SKM-1 treated with dmso at 0.1 percent for 144 hours (cell line): ENCODE results near the gene SMIM33.
"Not testable (repeated sequence)": the region's sequence is repeated elsewhere in the genome, so short reads cannot be mapped to it uniquely, and the experiment has no call there.

Source experiments
- DNase-seq: peaks from one replicate; lab custom pipeline; 2025; ENCODE audit not compliant: unreplicated experiment; lab: John Stamatoyannopoulos, UW

SMIM33 gene

DNA sequence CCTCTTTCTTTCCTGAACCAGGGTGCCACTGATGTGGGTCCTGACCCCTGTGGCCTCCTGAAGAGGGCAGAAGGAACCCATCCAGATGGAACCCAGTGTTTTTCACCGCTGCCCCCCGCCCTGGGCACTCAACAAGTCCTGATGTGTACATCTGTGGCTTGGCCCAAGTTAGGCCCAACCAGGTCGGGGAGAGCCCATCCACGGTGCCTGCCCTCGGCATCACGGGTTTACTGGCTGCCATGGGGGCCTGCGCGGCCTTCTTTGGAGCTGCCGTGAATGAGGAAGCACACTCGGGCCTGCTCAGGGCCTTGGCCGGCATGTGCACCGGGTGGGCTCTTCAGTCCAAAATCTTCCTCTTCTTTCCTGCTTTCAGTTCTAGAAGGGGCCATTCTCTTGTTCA lies 14.0 kb upstream of the SMIM33 start:
- no peak for DNase-seq

DNA sequence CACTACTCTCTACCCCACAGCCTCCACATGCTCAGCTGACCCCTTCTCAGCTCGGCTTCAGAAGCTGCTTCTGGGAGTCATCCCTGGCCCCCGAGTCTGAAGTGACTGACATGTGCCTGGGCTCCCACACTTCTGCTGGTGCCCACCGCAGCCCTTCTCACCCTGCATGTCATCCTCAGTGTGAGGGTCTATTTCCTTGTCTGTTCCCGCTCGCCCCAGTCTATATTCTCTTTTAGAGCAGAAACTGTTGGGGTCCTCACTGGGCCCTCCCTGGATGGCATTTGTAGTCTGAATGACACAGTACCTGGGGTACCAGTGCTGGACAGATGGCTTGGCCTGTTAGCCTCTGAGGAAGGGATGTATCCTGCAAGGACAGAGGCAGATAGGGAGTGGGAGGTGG lies 13.6 kb upstream of the SMIM33 start:
- DNase-seq, result no peak

DNA sequence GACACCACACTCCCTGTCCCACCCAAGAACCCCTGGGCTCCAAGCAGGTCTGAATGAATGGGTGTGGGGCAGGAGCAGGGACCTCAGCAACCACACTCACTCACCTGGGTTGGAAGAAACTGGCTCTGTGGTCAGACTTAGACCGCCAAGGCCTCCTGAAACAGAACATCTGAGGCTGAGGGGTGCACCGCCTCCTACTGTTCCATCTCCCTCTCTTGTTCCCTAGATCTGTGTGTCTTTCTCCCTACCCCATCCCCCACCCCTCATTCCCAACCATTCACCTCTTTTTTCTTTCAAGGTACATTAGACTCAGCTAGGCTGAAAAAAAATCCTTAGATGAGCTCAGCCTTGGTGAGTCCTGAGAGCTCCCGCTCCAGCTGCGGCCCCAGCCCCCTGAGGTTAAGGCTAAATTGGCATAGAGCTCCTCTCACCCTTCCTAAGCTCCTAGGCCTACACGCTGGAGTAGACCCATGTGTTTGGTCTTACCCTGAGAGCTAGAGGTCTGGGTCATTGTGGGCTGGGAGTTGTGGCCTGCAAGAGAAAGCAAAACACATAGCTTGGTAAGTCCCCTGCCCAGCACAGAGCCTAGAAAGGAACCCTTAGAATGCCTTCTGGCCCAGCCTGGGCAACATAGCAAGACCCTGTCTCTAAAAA lies 13.0 kb upstream of the SMIM33 start:
- no peak for DNase-seq

DNA sequence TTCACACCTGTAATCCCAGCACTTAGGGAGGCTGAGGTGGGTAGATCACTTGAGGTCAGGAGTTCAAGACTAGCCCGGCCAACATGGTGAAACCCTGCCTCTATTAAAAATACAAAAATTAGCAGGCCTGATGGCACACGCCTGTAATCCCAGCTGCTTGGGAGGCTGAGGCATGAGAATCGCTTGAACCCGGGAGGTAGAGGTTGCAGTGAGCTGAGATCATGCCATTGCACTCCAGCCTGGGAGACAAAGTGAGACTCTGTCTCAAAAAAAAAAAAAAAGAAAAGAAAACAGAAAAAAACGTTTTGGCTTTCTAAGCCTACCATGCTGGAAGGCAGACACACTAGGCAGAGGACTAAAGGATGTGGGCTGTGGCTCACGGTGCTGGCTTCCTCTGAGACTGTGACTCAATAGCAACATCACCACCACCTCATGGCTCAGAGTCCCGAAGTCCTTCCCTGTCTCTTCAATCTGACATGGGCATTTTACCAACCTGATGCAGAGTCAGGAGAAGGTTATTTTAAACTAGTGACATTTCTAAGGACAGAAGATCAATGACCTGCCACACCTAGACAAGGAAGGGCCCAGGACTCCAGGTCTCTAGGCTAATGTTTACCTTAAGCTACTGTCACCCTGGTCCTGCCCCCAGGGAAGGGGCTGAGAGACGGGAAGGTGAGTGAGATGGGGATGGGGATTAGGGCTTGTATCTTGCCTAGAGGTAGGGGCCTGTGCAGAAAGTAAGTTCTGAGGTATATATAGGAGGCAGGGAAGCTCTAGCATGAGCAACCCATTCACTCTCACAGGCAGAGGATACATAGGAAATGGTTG lies 12.0 kb upstream of the SMIM33 start:
- peak; percentile 34 for DNase-seq

DNA sequence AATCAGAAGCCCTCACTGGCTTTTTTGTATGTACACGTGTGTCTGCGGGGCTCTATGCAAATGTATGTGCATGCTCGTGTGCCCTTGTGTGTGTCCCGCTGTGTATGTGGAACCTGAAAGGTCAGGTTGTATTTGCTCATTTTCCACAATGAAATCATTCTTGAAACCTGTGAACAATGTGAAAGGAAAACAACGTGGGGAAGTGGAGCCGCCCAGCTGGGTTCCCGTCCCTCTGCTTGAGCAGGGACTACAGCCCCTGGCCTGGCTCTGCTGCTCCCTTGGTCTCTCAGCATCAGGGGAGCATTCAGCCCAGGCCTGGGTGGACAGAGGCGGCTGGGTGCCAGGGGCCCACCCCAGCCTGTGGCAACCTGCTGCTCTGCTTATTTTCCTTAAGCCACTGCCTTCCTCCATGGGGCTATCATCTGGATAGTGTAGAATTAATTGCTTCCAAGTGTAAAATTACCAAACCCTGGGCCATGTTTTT lies 11.3 kb upstream of the SMIM33 start:
- DNase-seq, result no peak

DNA sequence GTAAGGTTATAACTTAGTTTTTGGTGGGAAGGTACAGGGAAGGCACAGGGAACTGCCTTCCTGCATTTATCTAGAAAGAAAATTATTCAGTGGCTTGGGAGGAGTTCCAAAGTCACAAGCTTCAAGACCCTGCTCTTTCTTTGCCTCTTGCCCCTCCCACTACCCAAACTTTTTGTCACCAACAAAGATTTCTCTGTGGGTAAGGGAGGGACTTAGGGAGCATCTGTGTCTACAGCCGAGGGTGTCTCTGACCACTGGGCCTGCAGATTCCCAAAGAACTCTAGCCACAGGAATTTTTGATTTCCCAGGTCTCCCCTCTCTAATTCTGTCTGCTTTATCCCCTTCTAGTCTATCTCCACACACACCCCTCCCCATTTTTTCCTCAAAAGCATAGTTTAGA lies 10.3 kb upstream of the SMIM33 start:
- no peak for DNase-seq

DNA sequence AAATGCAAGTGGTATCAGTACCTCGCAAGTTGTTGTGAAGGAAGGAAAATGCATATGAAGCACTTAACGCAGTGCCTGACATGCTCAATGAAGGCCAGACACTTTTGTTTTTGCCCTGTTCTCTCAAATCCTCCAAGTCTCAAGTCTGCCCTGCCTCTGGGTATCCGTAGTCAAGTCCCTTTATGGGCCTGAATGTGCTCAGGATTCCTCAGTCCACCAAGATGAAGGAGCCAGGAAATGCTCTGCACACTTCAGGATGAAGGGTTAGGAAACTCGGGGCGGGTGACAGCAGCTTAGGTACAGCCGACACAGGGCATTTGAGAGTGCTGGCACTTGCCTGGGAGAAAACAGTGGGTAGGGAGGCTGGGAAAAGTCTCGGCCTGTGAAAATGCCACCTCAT lies 9.6 kb upstream of the SMIM33 start:
- no peak for DNase-seq

DNA sequence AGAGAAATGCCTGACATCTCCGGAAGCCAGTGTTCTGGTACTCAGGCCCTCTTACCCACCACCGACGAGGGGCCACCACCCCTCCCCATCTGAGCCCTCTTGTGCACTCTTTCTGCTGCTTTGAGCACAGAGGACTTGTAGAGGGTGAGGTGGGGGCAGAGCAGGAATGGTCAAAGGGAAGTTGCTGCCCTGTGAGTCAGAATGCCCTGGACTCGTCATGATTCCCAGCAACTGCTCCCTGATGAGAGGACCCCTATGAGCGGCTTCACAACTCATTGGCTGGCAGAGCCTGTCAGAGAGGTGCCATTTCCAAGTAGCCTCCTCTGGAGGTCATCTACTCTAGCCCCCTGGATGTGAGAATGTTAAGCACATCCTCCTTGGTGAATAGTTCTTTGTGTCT lies 9.1 kb upstream of the SMIM33 start:
- no peak for DNase-seq

DNA sequence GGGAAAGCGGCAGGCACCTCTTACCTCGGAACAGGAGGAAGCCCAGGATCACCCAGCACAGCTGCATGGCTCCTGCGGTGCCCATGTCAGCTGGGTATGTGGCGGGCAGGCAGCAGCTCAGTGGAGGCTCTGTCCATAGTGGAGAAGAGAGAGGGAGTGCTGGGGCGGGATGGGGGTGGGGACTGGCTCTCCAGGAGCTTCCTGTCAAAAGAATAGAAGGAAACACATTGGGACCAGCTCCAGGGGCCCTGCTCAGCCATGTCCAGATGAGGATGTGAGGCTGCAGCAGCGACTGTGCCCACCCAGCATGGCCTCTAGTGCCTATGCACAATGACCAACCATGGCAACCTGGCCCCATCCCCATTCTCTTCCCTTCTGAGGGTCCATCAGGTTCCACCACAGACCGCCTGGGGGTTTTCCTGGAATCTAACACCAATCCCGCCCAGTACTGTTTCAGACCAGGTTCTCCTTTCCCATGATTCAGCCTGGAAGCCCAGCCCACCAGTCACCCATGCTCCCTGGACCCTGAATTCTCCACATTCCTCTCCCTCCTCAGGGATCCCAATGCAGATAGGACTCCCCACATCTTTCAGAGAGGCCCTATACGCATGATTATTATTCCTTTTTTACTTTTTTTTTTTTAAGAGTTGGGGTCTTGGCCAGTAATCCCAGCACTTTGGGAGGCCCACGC lies 8.1 kb upstream of the SMIM33 start, which contains the start of gene ECSCR:
Gene ECSCR, minus strand, starts transcription at position 158 of the 691 bp plus-strand sequence. Its CDS starts 73 bp downstream, at position 85.
- no peak for DNase-seq

DNA sequence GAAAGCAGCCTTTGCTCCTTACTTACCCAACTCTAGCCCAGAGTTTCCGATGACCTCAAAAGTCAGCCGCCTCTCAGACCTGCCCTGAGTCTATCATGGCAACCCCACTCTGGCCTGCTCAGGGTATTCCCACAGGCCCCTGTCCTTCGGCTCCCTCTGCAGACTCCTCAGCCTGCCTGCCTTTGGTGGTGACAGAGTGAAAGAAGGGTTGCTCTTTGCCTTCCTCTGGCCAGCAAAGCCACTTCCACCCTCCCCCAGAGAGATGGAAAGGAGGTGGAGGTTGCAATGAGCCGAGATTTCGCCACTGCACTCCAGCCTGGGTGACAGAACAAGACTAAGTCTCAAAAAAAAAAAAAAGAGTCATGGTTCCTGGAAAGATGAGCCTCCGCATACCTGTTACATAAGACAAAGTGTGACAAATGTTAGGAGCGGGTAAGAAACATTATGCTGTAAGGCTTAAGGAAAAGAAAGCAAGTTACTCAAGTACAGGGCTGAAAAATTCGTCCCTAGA lies 2.3 kb upstream of the SMIM33 start:
- peak; percentile 69 for DNase-seq

DNA sequence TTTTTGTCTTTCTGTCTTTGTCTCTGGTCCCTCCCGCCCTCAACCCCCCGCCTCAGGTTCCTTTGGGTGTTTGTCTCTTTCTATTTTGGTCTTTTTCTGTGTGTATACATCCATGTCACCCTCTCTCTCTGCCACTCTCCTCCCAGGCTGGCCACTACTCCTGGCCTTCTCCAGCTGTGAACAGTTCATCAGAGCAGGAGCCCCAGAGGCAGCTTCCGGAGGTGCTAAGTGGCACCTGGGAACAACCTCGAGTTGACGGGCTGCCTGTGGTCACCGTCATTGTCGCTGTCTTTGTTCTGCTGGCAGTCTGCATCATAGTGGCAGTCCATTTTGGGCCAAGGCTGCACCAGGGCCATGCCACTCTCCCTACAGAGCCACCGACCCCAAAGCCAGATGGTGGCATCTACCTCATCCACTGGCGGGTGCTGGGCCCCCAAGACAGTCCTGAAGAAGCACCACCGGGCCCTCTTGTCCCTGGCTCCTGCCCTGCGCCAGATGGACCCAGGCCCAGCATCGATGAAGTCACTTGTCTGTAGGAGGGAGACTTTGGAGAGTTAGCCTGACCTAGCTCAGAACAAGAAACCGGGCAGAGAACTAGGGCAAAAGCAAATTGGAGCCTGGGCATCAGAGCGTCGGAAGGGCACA lies 1.7 kb downstream of the SMIM33 start:
- DNase-seq, result no peak

DNA sequence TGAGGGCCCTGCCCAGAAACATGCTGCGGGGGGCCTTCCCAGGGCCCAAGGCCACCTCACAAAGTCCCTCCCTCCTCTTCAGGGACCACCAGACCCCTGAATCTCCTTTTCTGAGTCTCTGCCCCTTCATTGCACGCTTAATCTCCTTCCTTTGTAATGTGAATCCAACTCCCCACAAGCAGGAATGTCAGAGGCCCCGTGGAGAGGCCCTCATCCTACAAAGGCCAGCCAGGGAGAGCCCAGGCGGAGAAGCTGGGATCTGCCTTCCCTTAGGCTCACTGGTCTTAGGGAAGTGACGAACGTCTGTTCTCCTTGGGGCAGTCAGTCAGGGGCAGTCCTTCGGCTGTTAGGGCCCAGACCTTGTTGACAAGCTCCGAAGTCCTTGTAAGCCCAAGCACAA lies 2.3 kb downstream of the SMIM33 start:
- no peak for DNase-seq

DNA sequence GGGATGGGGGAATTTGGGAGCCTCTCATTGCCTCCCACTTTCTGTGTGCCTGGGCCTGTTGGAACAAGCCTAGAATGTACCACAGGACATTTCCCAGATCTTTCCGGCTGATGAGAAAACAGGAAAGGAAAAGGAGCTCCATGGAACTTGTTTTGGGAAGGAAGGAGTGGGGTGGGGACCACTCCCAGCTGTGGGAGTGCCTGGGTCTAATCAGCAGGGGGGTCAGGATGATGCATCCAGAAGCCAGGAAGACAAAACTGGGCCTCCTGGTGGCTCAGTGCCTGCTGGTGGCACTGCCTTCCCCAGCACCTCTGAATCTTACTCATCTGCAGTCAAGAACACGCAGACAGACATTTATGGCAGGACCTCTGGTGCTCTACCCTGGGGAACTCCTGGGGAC lies 2.8 kb downstream of the SMIM33 start:
- no peak for DNase-seq

DNA sequence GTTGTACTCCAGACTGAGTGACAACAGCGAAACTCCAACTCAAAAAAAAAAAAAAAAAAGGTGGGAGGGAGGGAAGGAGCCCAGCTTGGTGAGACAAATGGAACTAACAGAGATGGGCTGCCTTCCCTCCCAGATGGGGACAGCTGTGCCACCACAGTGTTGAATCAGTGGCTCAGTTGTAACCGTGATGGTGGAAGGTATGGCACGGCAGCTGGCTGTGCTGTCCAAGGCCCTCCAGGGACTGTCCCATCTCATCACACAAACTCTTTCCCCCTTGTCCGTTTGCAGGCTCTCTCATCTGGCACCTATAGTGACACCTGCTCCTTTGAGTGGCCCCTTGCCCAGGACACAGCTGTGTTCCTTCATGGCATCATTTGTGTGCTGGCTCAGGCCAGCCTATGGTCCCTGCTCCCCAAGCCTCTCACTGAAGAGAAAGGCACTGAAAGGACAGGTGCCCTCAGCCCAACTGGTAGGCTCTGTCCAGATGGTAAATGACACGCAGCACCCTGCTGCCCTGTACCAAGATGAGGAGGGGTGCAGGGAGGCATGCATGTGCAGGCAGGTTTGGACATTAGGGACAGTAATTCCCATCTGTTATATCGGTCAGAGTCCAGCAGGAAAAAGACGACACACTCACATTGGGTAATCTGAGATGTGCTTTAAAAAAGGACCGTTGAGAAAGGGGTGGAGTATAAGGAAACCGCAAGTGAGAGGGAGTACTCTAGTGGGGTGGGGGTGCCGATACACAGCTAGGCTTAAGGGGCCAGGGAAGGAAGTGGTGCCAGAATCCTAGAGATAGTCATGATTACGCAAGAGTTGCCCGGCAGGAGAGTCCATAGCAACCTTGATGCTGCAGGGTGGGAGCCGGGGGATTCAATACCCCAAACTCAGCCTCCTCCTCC lies 4.3 kb downstream of the SMIM33 start:
- DNase-seq, result peak; percentile 99

DNA sequence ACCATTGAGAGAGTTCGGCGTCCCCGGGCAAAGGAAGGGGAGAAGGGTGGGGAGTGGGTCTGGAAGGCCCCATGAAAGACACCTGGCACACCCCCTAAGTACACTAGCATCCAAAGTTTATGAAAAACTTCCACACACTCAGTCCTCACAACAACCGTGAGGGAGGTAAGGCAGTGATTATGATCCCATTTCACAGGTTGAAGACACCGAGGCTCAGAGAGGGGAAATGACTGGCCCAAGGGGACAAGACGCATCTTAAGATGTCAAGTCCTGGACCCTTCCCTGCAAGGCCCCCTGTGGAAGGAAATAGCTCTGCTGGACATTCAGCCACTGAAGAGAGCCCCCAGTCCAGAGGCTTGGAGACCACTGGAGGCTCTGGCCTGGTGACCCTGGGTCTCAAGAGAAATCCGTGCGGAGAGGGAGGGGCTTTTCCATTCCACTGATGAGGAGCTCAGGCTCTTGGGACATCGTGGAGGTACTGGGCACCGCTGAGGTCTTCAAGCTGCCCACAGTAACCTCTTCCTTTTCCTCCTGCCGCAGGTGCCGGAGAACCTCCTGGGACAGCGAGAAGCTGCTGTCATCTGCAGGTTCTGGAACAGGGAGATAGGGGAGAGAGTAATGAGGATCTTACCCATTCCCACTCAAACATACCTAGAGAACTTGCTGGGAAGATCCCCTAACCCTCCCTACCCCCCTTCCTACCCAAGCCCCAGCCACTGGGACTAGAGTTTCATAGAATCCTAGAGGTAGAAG lies 5.2 kb downstream of the SMIM33 start:
- no peak for DNase-seq

DNA sequence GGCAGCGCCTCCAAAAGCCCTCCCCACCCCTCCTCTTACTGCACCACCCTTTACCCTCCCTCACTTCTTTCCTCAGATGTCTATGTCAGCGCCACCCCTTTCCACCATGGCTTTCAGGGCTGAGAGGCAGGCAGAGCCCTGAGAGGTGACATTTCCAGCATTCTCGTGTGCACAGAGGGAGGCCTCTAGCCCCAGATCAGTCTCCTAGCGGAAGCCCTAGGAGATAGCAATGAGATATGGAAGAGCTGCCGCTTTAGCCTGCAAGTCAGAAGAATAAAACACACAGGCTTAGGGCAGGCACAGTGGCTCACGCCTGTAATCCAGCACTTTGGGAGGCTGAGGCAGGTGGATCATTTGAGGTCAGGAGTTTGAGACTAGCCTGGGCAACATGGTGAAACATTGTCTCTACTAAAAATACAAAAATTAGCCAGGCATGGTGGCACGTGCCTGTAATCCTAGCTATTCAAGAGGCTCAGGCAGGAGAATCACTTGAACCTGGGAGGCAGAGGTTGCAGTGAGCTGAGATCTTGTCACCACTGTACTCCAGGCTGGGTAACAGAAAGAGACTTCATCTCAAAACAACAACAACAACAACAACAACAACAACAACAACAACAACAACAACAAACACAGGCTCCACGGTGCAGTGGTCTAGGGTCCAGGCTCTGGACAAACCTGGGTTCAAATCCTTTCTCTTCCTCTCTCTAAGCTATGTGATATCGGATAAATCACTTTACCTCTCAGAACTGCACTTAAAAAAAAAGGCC lies 8.0 kb downstream of the SMIM33 start:
- DNase-seq, result not testable (repeated sequence)

DNA sequence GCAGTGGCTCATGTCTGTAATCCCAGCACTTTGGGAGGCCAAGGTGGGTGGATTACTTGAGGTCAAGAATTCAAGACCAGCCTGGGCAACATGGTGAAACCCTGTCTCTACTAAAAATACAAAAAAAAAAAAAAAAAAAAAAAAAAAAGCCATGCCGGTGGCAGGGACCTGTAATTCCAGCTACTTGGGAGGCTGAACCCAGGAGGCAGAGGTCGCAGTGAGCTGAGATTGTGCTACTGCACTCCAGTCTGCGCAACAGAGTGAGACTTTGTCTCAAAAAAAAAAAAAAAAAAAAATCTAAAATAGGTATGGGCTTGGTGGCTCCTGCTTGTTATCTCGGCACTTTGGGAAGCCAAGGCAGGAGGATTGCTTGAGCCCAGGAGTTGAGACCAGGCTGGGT lies 8.9 kb downstream of the SMIM33 start:
- not testable (repeated sequence) for DNase-seq

DNA sequence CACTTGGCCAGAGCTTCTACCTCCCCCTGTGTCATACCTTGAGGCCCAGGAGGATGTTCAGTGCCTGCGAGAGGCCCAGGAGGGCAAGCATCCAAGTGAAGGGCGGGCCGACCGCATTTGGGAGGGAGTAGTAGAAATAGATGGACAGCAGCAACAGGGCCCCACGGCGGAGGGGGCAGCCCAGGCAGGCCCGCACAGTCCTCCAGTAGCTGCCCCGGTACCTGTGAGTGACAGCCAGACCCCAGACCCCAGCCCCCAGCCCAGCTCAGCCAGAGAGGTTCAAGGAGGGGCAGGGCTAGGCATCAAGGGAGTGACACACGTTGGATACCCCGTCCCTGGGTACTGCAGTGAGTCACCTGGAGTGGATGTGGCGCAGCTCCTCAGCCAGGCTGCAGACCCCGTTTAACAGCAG lies 10.3 kb downstream of the SMIM33 start:
- no peak for DNase-seq
